IMR-90 (cell line): ENCODE measurements around the gene OR51E1. TPM values are rescaled to one million over a fixed set of nuclear protein-coding genes. Genes with fewer than 3 reads are reported as not detected.

Experiments used
- ATAC-seq: fragments of 200-7000 bp; cut with Tn5 transposase; 2 replicates; pipeline ENCODE4 v1.9.1; 2020; ENCODE audit warnings: low read depth, mild to moderate bottlenecking, moderate library complexity
- BruUV-seq: library from RNA; stranded (reverse); fragments of 400-500 nt; replicated peaks from 2 replicates; lab custom pipeline; 2021; lab: Mats Ljungman, UMichigan
- CTCF ChIA-PET: fragments of 300-600 bp; formaldehyde crosslinking; extraction: SDS; loops from one replicate; lab custom pipeline; 2021; ENCODE audit warnings: antibody characterized with exemption; lab: Yijun Ruan, JAX
- POLR2A ChIA-PET: fragments of 300-600 bp; sonication (Branson Sonifier 250); formaldehyde crosslinking; loops from one replicate; lab custom pipeline; 2022; ENCODE audit warnings: antibody characterized with exemption; ENCODE audit not compliant: unreplicated experiment; lab: Charles Lee
- DNase-seq: peaks from one replicate; pipeline ENCODE4 v3.0.0; 2013
- H2AFZ ChIP-seq: replicated peaks from 2 replicates; pipeline ENCODE3; 2013; ENCODE audit warnings: low read length, mild to moderate bottlenecking; ENCODE audit not compliant: poor library complexity
- H2AK5ac ChIP-seq: 2 replicates; pipeline ENCODE4 v1.6.1; 2013; ENCODE audit warnings: low read depth, low read length, inconsistent platforms
- H2AK9ac ChIP-seq: replicated peaks from 2 replicates; pipeline ENCODE3; 2013; ENCODE audit warnings: mild to moderate bottlenecking, low read depth, low read length, moderate library complexity; ENCODE audit not compliant: poor library complexity
- H2BK120ac ChIP-seq: 2 replicates; pipeline ENCODE4 v1.6.1; 2013; ENCODE audit warnings: low read depth, low read length, inconsistent platforms
- H2BK15ac ChIP-seq: 3 replicates; pipeline ENCODE4 v1.6.1; 2013; ENCODE audit warnings: low read depth, low read length, inconsistent platforms
- H2BK20ac ChIP-seq: 2 replicates; pipeline ENCODE4 v1.6.1; 2013; ENCODE audit warnings: low read depth, mild to moderate bottlenecking, inconsistent platforms, low read length, moderate library complexity
- H2BK5ac ChIP-seq: 2 replicates; pipeline ENCODE4 v1.6.1; 2013; ENCODE audit warnings: mild to moderate bottlenecking, low read depth, low read length, inconsistent platforms; ENCODE audit not compliant: poor library complexity, severe bottlenecking
- H3K14ac ChIP-seq: replicated peaks from 2 replicates; pipeline ENCODE4 v1.6.1; 2013; ENCODE audit warnings: low read depth, low read length, inconsistent platforms
- H3K18ac ChIP-seq: 2 replicates; pipeline ENCODE4 v1.6.1; 2013; ENCODE audit warnings: low read depth, low read length, control low read depth
- H3K23ac ChIP-seq: 2 replicates; pipeline ENCODE4 v1.6.1; 2013; ENCODE audit warnings: low read depth, low read length, inconsistent platforms
- H3K27ac ChIP-seq: 2 replicates; pipeline ENCODE4 v1.5.1; 2013; ENCODE audit warnings: mild to moderate bottlenecking, control low read depth, low read length; ENCODE audit not compliant: insufficient read depth
- H3K27me3 ChIP-seq: 2 replicates; pipeline ENCODE4 v1.6.1; 2013; ENCODE audit warnings: low read length; ENCODE audit not compliant: control insufficient read depth, insufficient read depth
- H3K36me3 ChIP-seq: 2 replicates; pipeline ENCODE4 v1.6.1; 2013; ENCODE audit warnings: low read length, mixed read lengths; ENCODE audit not compliant: control insufficient read depth, insufficient read depth
- H3K4ac ChIP-seq: 2 replicates; pipeline ENCODE4 v1.6.1; 2013; ENCODE audit warnings: low read depth, low read length, inconsistent platforms
- H3K4me1 ChIP-seq: 2 replicates; pipeline ENCODE4 v1.6.1; 2013; ENCODE audit warnings: low read length, mixed read lengths; ENCODE audit not compliant: control insufficient read depth, insufficient read depth
- H3K4me2 ChIP-seq: 2 replicates; pipeline ENCODE4 v1.6.1; 2013; ENCODE audit warnings: low read depth, mild to moderate bottlenecking, control low read depth, low read length, moderate library complexity
- H3K4me3 ChIP-seq: 2 replicates; pipeline ENCODE4 v1.5.1; 2013; ENCODE audit warnings: low read depth, mild to moderate bottlenecking, control low read depth, low read length, moderate library complexity; ENCODE audit not compliant: insufficient read depth
- H3K56ac ChIP-seq: 2 replicates; pipeline ENCODE4 v1.6.1; 2013; ENCODE audit warnings: low read length, inconsistent platforms; ENCODE audit not compliant: insufficient read depth; ENCODE audit errors: extremely low read depth
- H3K79me1 ChIP-seq, 2 experiments: 2 replicates each; pipeline ENCODE4 v1.6.1; 2013; ENCODE audit warnings: low read length in 2 of 2, inconsistent platforms in 1 of 2, low read depth in 1 of 2
- H3K9ac ChIP-seq: 2 replicates; pipeline ENCODE4 v1.6.1; 2013; ENCODE audit warnings: low read depth, low read length, control low read depth
- H3K9me1 ChIP-seq: 2 replicates; pipeline ENCODE4 v1.6.1; 2013; ENCODE audit warnings: low read length, inconsistent platforms; ENCODE audit not compliant: insufficient read depth
- H3K9me3 ChIP-seq: 2 replicates; pipeline ENCODE4 v1.6.1; 2013; ENCODE audit warnings: low read length; ENCODE audit not compliant: control insufficient read depth, insufficient read depth
- H4K20me1 ChIP-seq: 2 replicates; pipeline ENCODE4 v1.6.1; 2013; ENCODE audit warnings: low read length, inconsistent platforms; ENCODE audit not compliant: insufficient read depth
- H4K5ac ChIP-seq: 2 replicates; pipeline ENCODE4 v1.6.1; 2013; ENCODE audit warnings: mild to moderate bottlenecking, low read depth, low read length, control low read depth
- H4K8ac ChIP-seq, 2 experiments: 2 replicates each; pipeline ENCODE4 v1.6.1; 2013; ENCODE audit warnings: low read depth in 2 of 2, low read length in 2 of 2, control low read depth in 1 of 2, inconsistent platforms in 1 of 2
- H4K91ac ChIP-seq: 2 replicates; pipeline ENCODE4 v1.6.1; 2013; ENCODE audit warnings: low read depth, low read length, inconsistent platforms; ENCODE audit not compliant: insufficient read depth
- BHLHE40 ChIP-seq: fragments of 150-350 bp; IDR thresholded peaks from 2 replicates; pipeline ENCODE4 v1.6.1; 2016; ENCODE audit warnings: mild to moderate bottlenecking, low read depth, low read length
- CEBPB ChIP-seq: IDR thresholded peaks from 2 replicates; pipeline ENCODE4 v1.6.1; 2012; ENCODE audit warnings: low read depth, low read length, improper control_type of control experiment
- CHD1 ChIP-seq: IDR thresholded peaks from 2 replicates; pipeline ENCODE4 v1.6.1; 2012; ENCODE audit warnings: low read depth, low read length, improper control_type of control experiment
- CTCF ChIP-seq: conservative IDR thresholded peaks from 2 replicates; pipeline ENCODE4 v1.5.1; 2012; ENCODE audit warnings: mild to moderate bottlenecking, low read depth, low read length, improper control_type of control experiment
- ELK1 ChIP-seq: fragments of 150-350 bp; IDR thresholded peaks from 2 replicates; pipeline ENCODE4 v1.6.1; 2016; ENCODE audit warnings: low read depth, mild to moderate bottlenecking, low read length, moderate library complexity, borderline replicate concordance
- FOS ChIP-seq: fragments of 150-350 bp; IDR thresholded peaks from 2 replicates; pipeline ENCODE4 v1.6.1; 2016; ENCODE audit warnings: low read depth, low read length
- MAFK ChIP-seq: IDR thresholded peaks from 2 replicates; pipeline ENCODE4 v1.6.1; 2012; ENCODE audit warnings: low read depth, low read length, improper control_type of control experiment
- MAZ ChIP-seq: IDR thresholded peaks from 2 replicates; pipeline ENCODE4 v1.6.1; 2012; ENCODE audit warnings: low read depth, mild to moderate bottlenecking, low read length, improper control_type of control experiment, moderate library complexity, borderline replicate concordance
- MXI1 ChIP-seq: IDR thresholded peaks from 2 replicates; pipeline ENCODE4 v1.6.1; 2012; ENCODE audit warnings: low read depth, mild to moderate bottlenecking, low read length, moderate library complexity, borderline replicate concordance
- POLR2A ChIP-seq: IDR thresholded peaks from 2 replicates; pipeline ENCODE4 v1.6.1; 2012; ENCODE audit warnings: mild to moderate bottlenecking, low read depth, low read length
- RAD21 ChIP-seq: IDR thresholded peaks from 2 replicates; pipeline ENCODE4 v1.6.1; 2012; ENCODE audit warnings: low read length, improper control_type of control experiment
- RCOR1 ChIP-seq: IDR thresholded peaks from 2 replicates; pipeline ENCODE4 v1.6.1; 2012; ENCODE audit warnings: mild to moderate bottlenecking, low read length, improper control_type of control experiment; ENCODE audit not compliant: insufficient replicate concordance
- RFX5 ChIP-seq: IDR thresholded peaks from 2 replicates; pipeline ENCODE4 v1.8.0; 2012; ENCODE audit warnings: low read depth, mild to moderate bottlenecking, low read length, moderate library complexity
- SMC3 ChIP-seq: fragments of 150-350 bp; IDR thresholded peaks from 2 replicates; pipeline ENCODE4 v1.6.1; 2016; ENCODE audit warnings: low read depth, mild to moderate bottlenecking, antibody characterized with exemption, low read length, moderate library complexity
- USF2 ChIP-seq: fragments of 150-350 bp; IDR thresholded peaks from 2 replicates; pipeline ENCODE4 v1.6.1; 2017; ENCODE audit warnings: mild to moderate bottlenecking, antibody characterized with exemption, low read length, low read depth
- WGBS, 2 experiments: methylation state at CpG; one replicate each; pipeline versions ENCODE4 v1.1.5 to v1.1.7; 2013; ENCODE audit warnings: missing lambda C conversion rate in 2 of 2; ENCODE audit not compliant: insufficient read length in 1 of 2; ENCODE audit errors: extremely low coverage in 2 of 2; 5-methylcytosine and 5-hydroxymethylcytosine counted together
- dilution Hi-C: fragments of 300-500 bp; cut with HindIII; formaldehyde crosslinking; loops from one replicate; pipeline ENCODE4 v1.14.3; 2018; ENCODE audit warnings: low sequenced_read_pairs; ENCODE audit not compliant: unreplicated experiment
- in situ Hi-C: fragments of 300-500 bp; cut with MboI; formaldehyde crosslinking; loops from 3 replicates; pipeline ENCODE4 v1.14.3; 2019; ENCODE audit warnings: low sequenced_read_pairs, inconsistent platforms, mixed read lengths
- intact Hi-C: fragments of 100-400 bp; cut with micrococcal nuclease; formaldehyde crosslinking; loops from 2 replicates; pipeline ENCODE4 v1.10.0; 2022
- polyA plus RNA-seq, 3 experiments: library from polyadenylated mRNA; depleted of rRNA; stranded (reverse); fragments of >200 nt; gene quantifications; 2 replicates each; pipeline ENCODE4 v1.2.3, GENCODE V29; 2012; ENCODE audit warnings: low replicate concordance in 1 of 3
- total RNA-seq: library from RNA; depleted of rRNA; stranded (reverse); fragments of >200 nt; gene quantifications from 2 replicates; pipeline ENCODE4 v1.2.3, GENCODE V29; 2012

Gene OR51E1
- total and polyA plus RNA-seq, 2 of the 4 experiments (the other 2 are of a cell fraction): 0.02 TPM; not detected in 1

- no peaks in the 10 kb centered on the region for H3K9me3 ChIP-seq
- peak overlapping the region; percentile 6; the same call in 1 of the 2 replicates for H3K18ac ChIP-seq
- H3K4ac ChIP-seq: no peak overlapping the region
- ATAC-seq: no peak
- H3K9me1 ChIP-seq: 0 out of 2 replicates have a peak, but pooled peaks cover 2% of the 10 kb centered on the region
- H3K4me1 ChIP-seq: peaks cover 7% of the 10 kb centered on the region
- no peak overlapping the region for H2BK120ac ChIP-seq
- peak overlapping the region; percentile 49 to 77; a peak in 3 of 4 replicates for H4K8ac ChIP-seq
- ChIA-PET POLR2A (no interaction called here), CTCF (no interaction called here)
- H3K27me3 ChIP-seq: peaks cover 2% of the 10 kb centered on the region; the same call in 1 of the 2 replicates
- no peak overlapping the region for H3K56ac ChIP-seq
- in situ Hi-C loops (no loop called here), dilution Hi-C loops (no loop called here), intact Hi-C loops (no loop called here)
- peak overlapping the region; percentile 13 for H4K5ac ChIP-seq
- H2BK15ac ChIP-seq: no peak overlapping the region
- H3K79me1 ChIP-seq: peaks cover 0 to 8% of the 10 kb centered on the region in 2 experiments; a peak in 3 of 4 replicates
- H3K4me2 ChIP-seq: peak overlapping the region; percentile 27
- no peak overlapping the region for H2AK5ac ChIP-seq
- no peak overlapping the region for H2BK20ac ChIP-seq
- WGBS, 2 experiments: no CpG with 5 or more reads among the region's 3 CpGs
- H3K9ac ChIP-seq: peak overlapping the region; percentile 53; the same call in 1 of the 2 replicates
- H3K4me3 ChIP-seq: peak overlapping the region; percentile 15; the same call in 1 of the 2 replicates
- H2AFZ ChIP-seq: peak overlapping the region; percentile 71
- H4K91ac ChIP-seq: no peak overlapping the region
- no peak overlapping the region for H2BK5ac ChIP-seq
- H2AK9ac ChIP-seq: no peak overlapping the region
- no peak overlapping the region for H3K27ac ChIP-seq
- BruUV-seq: no TSS peak
- no peaks in the 10 kb centered on the region for H4K20me1 ChIP-seq
- no peaks in the 10 kb centered on the region for H3K36me3 ChIP-seq
- no peak overlapping the region for H3K14ac ChIP-seq
- DNase-seq: peak; percentile 5
- no peak overlapping the region for H3K23ac ChIP-seq
- TF ChIP-seq RCOR1 (no peak), BHLHE40 (no peak), MAFK (no peak), SMC3 (no peak), CHD1 (no peak), USF2 (no peak), MAZ (no peak), ELK1 (no peak), RAD21 (no peak), FOS (no peak), MXI1 (no peak), CEBPB (no peak), CTCF (no peak), POLR2A (no peak), RFX5 (no peak)
Measured at GRCh38 chr11:4610258-4610935, 33.4 kb upstream of the OR51E1 start.
